Esophagus muscularis mucosa (tissue), 4 donors: ENCODE measurements around the gene CAPRIN2. TPM values are rescaled to one million over a fixed set of nuclear protein-coding genes. Genes with fewer than 3 reads are reported as not detected.

Experiments
- DNase-seq: peaks from one replicate; pipeline ENCODE4 v3.0.0-alpha.2; 2017; ENCODE audit errors: extremely low spot score
- H3K27ac ChIP-seq, 4 donors: fragments of 200-600 bp; sonication (generic); replicated peaks in 1 of 4; 1 replicate in 3 of 4; 2 replicates in 1 of 4; pipeline ENCODE4 v1.5.1; 2016 to 2019; ENCODE audit warnings: mild to moderate bottlenecking in 1 of 4
- H3K27me3 ChIP-seq, 4 donors: fragments of 200-600 bp; sonication (generic); one replicate each; pipeline versions ENCODE4 v1.5.1 to v1.6.0; 2016 to 2019
- H3K36me3 ChIP-seq, 4 donors: fragments of 200-600 bp; sonication (generic); one replicate each; pipeline ENCODE4 v1.5.1; 2016 to 2019
- H3K4me1 ChIP-seq, 4 donors: fragments of 200-600 bp; sonication (generic); one replicate each; pipeline ENCODE4 v1.5.1; 2016 to 2019
- H3K4me3 ChIP-seq, 4 donors: fragments of 200-600 bp; sonication (generic); 1 replicate in 2 of 4; 2 replicates in 2 of 4; pipeline ENCODE4 v1.5.1; 2016 to 2019; ENCODE audit warnings: mild to moderate bottlenecking in 4 of 4, moderate library complexity in 1 of 4
- H3K9me3 ChIP-seq, 4 donors: fragments of 200-600 bp; sonication (generic); 1 replicate in 3 of 4; 2 replicates in 1 of 4; pipeline ENCODE4 v1.5.1; 2016 to 2019
- EP300 ChIP-seq: sonication (generic); formaldehyde crosslinking; IDR thresholded peaks from one replicate; pipeline ENCODE4 v1.6.1; 2017; ENCODE audit warnings: antibody characterized with exemption
- POLR2A ChIP-seq: fragments of 450-650 bp; IDR thresholded peaks from one replicate; pipeline ENCODE4 v1.6.1; 2017; ENCODE audit warnings: antibody characterized with exemption, moderate library complexity, mild to moderate bottlenecking, low read depth
- POLR2AphosphoS5 ChIP-seq, 2 donors: sonication (generic); formaldehyde crosslinking; IDR thresholded peaks; one replicate each; pipeline ENCODE4 v1.6.1; 2017; ENCODE audit warnings: antibody characterized with exemption in 2 of 2
- WGBS: methylation state at CpG from one replicate; pipeline ENCODE4 v1.1.5; 2018; 5-methylcytosine and 5-hydroxymethylcytosine counted together
- intact Hi-C: fragments of 100-400 bp; cut with DNase I; formaldehyde crosslinking; loops from one replicate; pipeline ENCODE4 v1.15.1; 2023
- total RNA-seq, 4 donors: library from RNA; depleted of rRNA; stranded (reverse); fragments of >200 nt; gene quantifications; one replicate each; pipeline versions ENCODE4 v1.1.0 to v1.2.1, GENCODE V29; 2016
- TF ChIP-seq, protein P1 (sequence below), 3 experiments: fragments of 200-600 bp in 2 of 3; fragments of 450-650 bp in 1 of 3; sonication (generic) in 2 of 3; IDR thresholded peaks; one replicate each; pipeline ENCODE4 v1.5.1; 2017 to 2019; ENCODE audit warnings: antibody characterized with exemption in 3 of 3, mild to moderate bottlenecking in 2 of 3, moderate library complexity in 1 of 3

The CAPRIN2 gene
- total RNA-seq, 4 donors from 2014 or later = 21.5 to 44.4 (median 27.9) TPM

DNA sequence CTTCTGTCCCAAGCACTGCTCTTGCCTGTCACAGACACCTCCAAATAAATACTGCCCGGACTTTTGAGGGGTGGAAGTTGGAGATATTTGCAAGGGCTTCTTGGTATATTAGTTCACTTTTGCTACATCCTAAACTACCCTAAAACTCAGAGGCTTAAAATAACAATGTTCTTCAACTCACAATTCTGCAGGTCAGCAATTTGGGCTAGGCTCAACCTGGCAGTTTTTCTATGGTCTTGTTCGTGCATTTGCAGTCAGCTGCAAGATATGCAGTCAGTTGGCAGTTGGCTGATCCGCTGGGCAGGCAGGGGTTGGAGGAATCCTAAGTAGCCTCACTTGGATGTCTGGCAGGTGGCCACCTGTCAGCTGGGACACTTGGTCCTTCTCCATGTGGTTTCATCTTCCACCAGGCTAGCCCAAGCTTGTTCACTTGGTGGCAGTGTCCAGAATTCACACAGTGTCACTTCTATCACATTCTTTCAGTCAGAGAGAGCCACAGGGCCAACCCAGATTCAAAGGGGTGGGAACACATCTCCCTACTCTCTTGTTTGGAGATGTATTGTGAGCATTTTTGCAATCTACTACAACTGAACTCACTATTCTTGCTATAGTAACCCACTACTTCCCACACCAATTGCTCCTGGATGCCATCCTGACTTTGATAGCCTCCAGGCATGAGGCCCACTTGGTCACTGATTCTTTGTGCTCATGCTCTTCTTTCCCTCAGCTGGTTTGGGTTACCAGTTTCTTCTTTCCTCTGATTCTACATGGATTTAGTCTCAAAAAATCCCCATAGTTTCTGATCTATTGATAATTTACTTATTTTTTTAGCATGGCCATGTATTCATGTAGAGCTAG is 27.8 kb upstream of the CAPRIN2 start:
- peaks cover 0 to 4% (median 0%) of the 10 kb centered on the region in 4 donors for H3K9me3 ChIP-seq
- intact Hi-C loops = no loop called here
- WGBS = 99% methylated on average over 3 of the region's 3 CpGs
- no peak overlapping the region for H3K27ac ChIP-seq
- H3K27me3 ChIP-seq = no peaks in the 10 kb centered on the region
- H3K4me3 ChIP-seq = no peak overlapping the region
- no peaks in the 10 kb centered on the region for H3K4me1 ChIP-seq
- TF ChIP-seq EP300 (no peak), POLR2AphosphoS5 (IDR thresholded peaks at IDR 0.05) (no peak), POLR2A (no peak)
- TF ChIP-seq, protein P1, sequence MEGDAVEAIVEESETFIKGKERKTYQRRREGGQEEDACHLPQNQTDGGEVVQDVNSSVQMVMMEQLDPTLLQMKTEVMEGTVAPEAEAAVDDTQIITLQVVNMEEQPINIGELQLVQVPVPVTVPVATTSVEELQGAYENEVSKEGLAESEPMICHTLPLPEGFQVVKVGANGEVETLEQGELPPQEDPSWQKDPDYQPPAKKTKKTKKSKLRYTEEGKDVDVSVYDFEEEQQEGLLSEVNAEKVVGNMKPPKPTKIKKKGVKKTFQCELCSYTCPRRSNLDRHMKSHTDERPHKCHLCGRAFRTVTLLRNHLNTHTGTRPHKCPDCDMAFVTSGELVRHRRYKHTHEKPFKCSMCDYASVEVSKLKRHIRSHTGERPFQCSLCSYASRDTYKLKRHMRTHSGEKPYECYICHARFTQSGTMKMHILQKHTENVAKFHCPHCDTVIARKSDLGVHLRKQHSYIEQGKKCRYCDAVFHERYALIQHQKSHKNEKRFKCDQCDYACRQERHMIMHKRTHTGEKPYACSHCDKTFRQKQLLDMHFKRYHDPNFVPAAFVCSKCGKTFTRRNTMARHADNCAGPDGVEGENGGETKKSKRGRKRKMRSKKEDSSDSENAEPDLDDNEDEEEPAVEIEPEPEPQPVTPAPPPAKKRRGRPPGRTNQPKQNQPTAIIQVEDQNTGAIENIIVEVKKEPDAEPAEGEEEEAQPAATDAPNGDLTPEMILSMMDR (IDR thresholded peaks at IDR 0.05) = no peak
- no peak for DNase-seq
- no peaks in the 10 kb centered on the region for H3K36me3 ChIP-seq

DNA sequence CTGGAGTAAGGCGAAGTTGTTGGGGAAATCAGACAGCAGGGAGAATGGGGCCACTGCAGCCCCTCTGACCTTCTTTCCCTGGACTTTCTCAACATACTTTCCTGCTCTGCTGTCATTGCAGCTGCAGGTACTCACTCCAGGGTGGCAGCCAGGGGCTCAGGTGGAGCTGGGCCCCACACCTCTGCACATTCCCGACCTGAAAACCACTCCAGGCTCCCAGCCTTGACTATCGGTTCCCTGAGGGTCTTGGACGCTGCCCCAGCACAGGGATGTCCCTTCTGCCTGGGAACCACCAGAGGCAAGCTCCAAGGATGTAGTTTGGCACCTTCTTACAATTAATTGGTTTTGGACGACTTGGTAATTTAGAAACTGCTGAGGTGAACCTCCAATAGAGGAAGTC is 24.8 kb upstream of the CAPRIN2 start:
- no peak overlapping the region for H3K27ac ChIP-seq
- no peak overlapping the region for H3K4me3 ChIP-seq
- DNase-seq = no peak
- H3K27me3 ChIP-seq = no peaks in the 10 kb centered on the region
- intact Hi-C loops = no loop called here
- H3K9me3 ChIP-seq = peaks cover 0 to 2% (median 0%) of the 10 kb centered on the region in 4 donors
- WGBS = 93% methylated on average over 5 of the region's 5 CpGs
- H3K4me1 ChIP-seq = no peaks in the 10 kb centered on the region
- H3K36me3 ChIP-seq = no peaks in the 10 kb centered on the region
- no peak for TF ChIP-seq POLR2AphosphoS5 (IDR thresholded peaks at IDR 0.05)
- no peak for TF ChIP-seq POLR2A
- no peak for TF ChIP-seq EP300

DNA sequence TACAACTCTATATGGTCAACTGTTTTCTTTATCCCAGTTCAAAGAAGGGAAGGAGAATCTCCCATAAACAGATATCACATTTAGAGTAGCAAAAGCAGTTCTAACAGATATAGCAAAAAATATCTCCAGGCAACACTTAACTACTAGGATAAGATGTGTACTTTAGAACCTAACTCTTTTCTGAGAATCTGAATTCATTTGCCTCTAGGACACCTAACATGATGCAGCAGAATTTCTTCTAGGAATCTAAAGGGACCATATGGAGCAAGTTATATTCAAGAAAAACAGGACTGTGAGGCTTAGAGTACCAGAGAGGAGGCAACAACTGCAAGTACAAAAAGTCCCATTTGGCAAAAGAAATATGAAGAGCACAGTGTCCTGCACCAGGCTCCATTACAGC is 24.4 kb upstream of the CAPRIN2 start:
- H3K4me3 ChIP-seq = no peak overlapping the region
- H3K27ac ChIP-seq = no peak overlapping the region
- TF ChIP-seq, protein P1 (IDR thresholded peaks at IDR 0.05) = no peak
- TF ChIP-seq POLR2A (no peak), POLR2AphosphoS5 (IDR thresholded peaks at IDR 0.05) (no peak), EP300 (no peak)
- H3K4me1 ChIP-seq = no peaks in the 10 kb centered on the region
- H3K9me3 ChIP-seq = no peaks in the 10 kb centered on the region
- no peaks in the 10 kb centered on the region for H3K27me3 ChIP-seq
- DNase-seq = no peak
- no peaks in the 10 kb centered on the region for H3K36me3 ChIP-seq
- intact Hi-C loops = no loop called here

DNA sequence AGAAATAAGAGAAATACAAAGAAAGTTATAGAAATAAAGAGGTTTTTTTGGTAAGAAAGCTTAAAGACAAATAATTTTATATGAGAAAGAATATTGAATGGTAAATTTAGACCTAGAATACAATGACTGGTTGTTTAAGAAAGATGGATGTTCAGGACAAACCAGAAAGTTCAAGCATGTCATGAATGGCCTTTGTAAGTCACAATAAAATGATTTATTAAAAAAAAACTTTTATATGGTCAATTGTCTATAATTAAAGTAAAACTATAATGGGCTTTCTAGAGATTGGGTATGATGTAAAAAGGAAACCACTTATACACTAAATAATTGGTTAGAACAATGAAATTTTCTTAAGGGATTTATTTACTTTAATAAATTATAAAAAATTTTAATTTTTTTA is 19.8 kb upstream of the CAPRIN2 start:
- intact Hi-C loops = no loop called here
- Histone ChIP-seq H3K27ac (no peak overlapping the region), H3K4me1 (no peaks in the 10 kb centered on the region), H3K4me3 (no peak overlapping the region), H3K36me3 (no peaks in the 10 kb centered on the region), H3K27me3 (no peaks in the 10 kb centered on the region), H3K9me3 (no peaks in the 10 kb centered on the region)
- DNase-seq = no peak
- TF ChIP-seq POLR2AphosphoS5 (IDR thresholded peaks at IDR 0.05) (no peak), EP300 (no peak), POLR2A (no peak)
- TF ChIP-seq, protein P1 (IDR thresholded peaks at IDR 0.05) = no peak

DNA sequence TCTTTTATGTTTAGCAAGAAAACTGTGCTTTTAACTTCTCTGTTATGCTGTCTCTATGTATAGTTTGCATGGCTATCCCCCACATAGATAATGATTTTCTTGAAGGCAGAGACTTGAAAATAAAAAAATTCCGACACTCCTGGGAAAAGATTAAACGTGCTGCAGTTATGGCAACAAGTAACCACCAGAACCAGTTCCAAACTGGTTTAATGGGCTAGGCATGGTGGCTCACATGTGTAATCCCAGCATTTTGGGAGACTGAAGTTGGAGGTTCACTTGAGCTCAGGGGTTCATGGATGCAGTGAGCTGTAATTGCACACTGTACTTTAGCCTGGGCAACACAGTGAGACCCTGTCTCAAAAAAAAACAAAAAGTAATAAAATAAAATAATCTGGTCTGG is 15.1 kb upstream of the CAPRIN2 start:
- no peak overlapping the region for H3K4me3 ChIP-seq
- no peaks in the 10 kb centered on the region for H3K27me3 ChIP-seq
- H3K36me3 ChIP-seq = no peaks in the 10 kb centered on the region
- no peaks in the 10 kb centered on the region for H3K9me3 ChIP-seq
- DNase-seq = no peak
- no peaks in the 10 kb centered on the region for H3K4me1 ChIP-seq
- no peak overlapping the region for H3K27ac ChIP-seq
- TF ChIP-seq POLR2AphosphoS5 (IDR thresholded peaks at IDR 0.05) = no peak
- TF ChIP-seq EP300 = no peak
- TF ChIP-seq, protein P1 (IDR thresholded peaks at IDR 0.05) = no peak
- TF ChIP-seq POLR2A = no peak
- WGBS = 78% methylated on average over 2 of the region's 2 CpGs
- intact Hi-C loops = no loop called here
